Upper lobe of right lung (tissue), 1 donor: ENCODE results near the gene MTHFD1L. TPM values are rescaled to one million over a fixed set of nuclear protein-coding genes. Genes with fewer than 3 reads are reported as not detected.

Experiments used
- ATAC-seq: fragments of 200-7000 bp; cut with Tn5 transposase; one replicate; pipeline ENCODE4 v1.9.1; 2020; ENCODE audit warnings: mild to moderate bottlenecking, moderate library complexity
- DNase-seq: peaks from one replicate; pipeline ENCODE4 v3.0.0-alpha.2; 2020
- H3K27ac ChIP-seq: fragments of 200-600 bp; one replicate; pipeline ENCODE4 v1.8.0; 2022
- H3K27me3 ChIP-seq: fragments of 200-600 bp; one replicate; pipeline ENCODE4 v1.8.0; 2022; ENCODE audit warnings: mild to moderate bottlenecking
- H3K36me3 ChIP-seq: fragments of 200-600 bp; one replicate; pipeline ENCODE4 v1.8.0; 2022
- H3K4me1 ChIP-seq: fragments of 200-600 bp; one replicate; pipeline ENCODE4 v1.8.0; 2022
- H3K4me3 ChIP-seq: fragments of 200-600 bp; one replicate; pipeline ENCODE4 v1.8.0; 2022; ENCODE audit warnings: mild to moderate bottlenecking
- H3K9me3 ChIP-seq: fragments of 200-600 bp; one replicate; pipeline ENCODE4 v1.8.0; 2022
- intact Hi-C: fragments of 100-400 bp; cut with DNase I; formaldehyde crosslinking; loops from one replicate; pipeline ENCODE4 v1.11.0; 2022
- total RNA-seq: library from RNA; stranded (reverse); fragmentation: NEBNext Ultra II Directional; extraction: Animal tissue kit (Norgen Biotek cat#: 25700); gene quantifications from one replicate; pipeline ENCODE4 v1.2.1, GENCODE V29; 2021
- TF ChIP-seq, protein P1 (sequence below): fragments of 200-600 bp; IDR thresholded peaks from one replicate; pipeline ENCODE4 v1.8.0; 2022; ENCODE audit warnings: antibody characterized with exemption
- donor health status: DM: no; HTN: yes; CAD: no; lungs with severe emphysema.

The MTHFD1L gene
- total RNA-seq, 1 donor from 2014 or later: 27.9 TPM

DNA sequence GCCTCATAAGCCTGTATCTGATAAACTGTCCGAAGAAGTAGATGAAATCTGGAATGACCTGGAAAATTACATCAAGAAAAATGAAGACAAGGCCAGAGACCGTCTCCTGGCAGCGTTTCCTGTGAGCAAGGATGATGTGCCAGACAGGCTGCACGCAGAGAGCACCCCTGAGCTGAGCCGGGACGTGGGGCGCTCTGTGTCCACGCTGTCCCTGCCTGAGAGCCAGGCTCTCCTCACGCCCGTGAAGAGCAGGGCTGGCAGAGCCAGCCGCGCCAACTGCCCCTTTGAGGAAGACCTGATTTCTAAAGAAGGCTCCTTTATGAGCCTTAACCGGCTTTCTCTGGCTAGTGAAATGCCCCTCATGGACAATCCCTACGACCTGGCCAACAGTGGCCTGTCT is 33.9 kb upstream of the MTHFD1L start:
- ATAC-seq: no peak
- TF ChIP-seq, protein P1, sequence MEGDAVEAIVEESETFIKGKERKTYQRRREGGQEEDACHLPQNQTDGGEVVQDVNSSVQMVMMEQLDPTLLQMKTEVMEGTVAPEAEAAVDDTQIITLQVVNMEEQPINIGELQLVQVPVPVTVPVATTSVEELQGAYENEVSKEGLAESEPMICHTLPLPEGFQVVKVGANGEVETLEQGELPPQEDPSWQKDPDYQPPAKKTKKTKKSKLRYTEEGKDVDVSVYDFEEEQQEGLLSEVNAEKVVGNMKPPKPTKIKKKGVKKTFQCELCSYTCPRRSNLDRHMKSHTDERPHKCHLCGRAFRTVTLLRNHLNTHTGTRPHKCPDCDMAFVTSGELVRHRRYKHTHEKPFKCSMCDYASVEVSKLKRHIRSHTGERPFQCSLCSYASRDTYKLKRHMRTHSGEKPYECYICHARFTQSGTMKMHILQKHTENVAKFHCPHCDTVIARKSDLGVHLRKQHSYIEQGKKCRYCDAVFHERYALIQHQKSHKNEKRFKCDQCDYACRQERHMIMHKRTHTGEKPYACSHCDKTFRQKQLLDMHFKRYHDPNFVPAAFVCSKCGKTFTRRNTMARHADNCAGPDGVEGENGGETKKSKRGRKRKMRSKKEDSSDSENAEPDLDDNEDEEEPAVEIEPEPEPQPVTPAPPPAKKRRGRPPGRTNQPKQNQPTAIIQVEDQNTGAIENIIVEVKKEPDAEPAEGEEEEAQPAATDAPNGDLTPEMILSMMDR: no peak
- Histone ChIP-seq H3K4me3 (no peak overlapping the region), H3K4me1 (no peaks in the 10 kb centered on the region), H3K9me3 (no peaks in the 10 kb centered on the region), H3K36me3 (no peaks in the 10 kb centered on the region), H3K27ac (no peak overlapping the region), H3K27me3 (no peaks in the 10 kb centered on the region)
- DNase-seq: no peak
- intact Hi-C loops: no loop called here

DNA sequence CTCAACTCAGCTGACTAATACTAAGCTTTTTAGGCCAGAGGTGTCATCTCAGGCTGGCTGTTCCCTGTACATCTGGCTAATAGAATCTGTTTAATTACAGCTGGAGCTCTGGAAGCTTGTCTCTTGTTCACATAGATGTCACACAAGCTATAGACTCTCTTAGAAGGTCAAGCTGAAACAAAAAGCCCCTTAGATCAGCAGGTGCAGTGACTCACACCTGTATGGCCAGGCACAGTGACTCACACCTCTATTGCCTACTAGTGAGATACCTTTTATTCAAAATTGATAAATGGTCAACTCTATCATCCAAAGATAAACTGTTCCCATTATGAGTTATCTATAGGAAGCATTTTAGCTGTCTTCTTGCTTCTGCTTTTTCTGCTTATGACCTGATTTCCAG is 29.9 kb upstream of the MTHFD1L start:
- H3K4me3 ChIP-seq: no peak overlapping the region
- H3K4me1 ChIP-seq: no peaks in the 10 kb centered on the region
- intact Hi-C loops: no loop called here
- DNase-seq: no peak
- H3K27ac ChIP-seq: no peak overlapping the region
- H3K27me3 ChIP-seq: no peaks in the 10 kb centered on the region
- H3K36me3 ChIP-seq: peaks cover 3% of the 10 kb centered on the region
- no peaks in the 10 kb centered on the region for H3K9me3 ChIP-seq
- ATAC-seq: no peak
- TF ChIP-seq, protein P1: no peak

DNA sequence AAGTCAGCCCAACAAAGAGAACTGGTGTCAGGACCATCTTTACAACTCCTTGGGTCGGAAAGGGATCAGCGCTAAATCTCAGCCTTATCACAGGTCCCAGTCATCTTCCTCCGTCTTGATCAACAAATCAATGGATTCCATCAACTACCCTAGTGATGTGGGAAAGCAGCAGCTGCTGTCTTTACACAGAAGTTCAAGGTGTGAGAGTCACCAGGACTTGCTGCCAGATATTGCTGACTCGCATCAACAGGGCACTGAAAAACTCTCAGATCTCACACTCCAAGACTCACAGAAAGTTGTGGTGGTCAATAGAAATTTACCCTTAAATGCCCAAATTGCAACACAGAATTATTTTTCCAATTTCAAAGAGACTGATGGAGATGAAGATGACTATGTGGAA is 25.3 kb upstream of the MTHFD1L start:
- no peak for ATAC-seq
- Histone ChIP-seq H3K4me1 (no peaks in the 10 kb centered on the region), H3K27ac (no peak overlapping the region), H3K4me3 (no peak overlapping the region), H3K36me3 (peaks cover 24% of the 10 kb centered on the region), H3K27me3 (no peaks in the 10 kb centered on the region), H3K9me3 (no peaks in the 10 kb centered on the region)
- DNase-seq: no peak
- TF ChIP-seq, protein P1: no peak
- intact Hi-C loops: no loop called here

DNA sequence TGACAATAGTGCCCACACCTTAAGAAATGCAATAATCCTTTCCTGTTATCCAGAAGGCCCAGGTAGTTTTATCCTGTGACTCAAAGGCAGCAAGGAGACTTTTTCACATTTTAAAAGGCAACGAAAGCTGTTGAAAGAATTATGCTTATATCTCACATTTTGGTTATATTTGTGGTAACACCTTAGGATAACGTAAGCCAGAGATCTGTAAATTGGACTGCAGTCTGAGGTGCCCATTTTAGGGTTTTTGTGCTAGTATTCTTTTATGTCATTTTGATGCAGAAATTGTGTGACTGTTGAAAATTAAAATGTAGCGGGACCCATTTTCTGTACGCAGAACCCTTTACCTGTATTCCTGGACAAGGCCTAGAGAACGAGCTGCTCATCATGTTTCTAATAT is 24.3 kb upstream of the MTHFD1L start:
- Histone ChIP-seq H3K9me3 (no peaks in the 10 kb centered on the region), H3K27ac (no peak overlapping the region), H3K36me3 (peaks cover 24% of the 10 kb centered on the region), H3K4me1 (no peaks in the 10 kb centered on the region), H3K4me3 (no peak overlapping the region), H3K27me3 (no peaks in the 10 kb centered on the region)
- ATAC-seq (no peak), DNase-seq (no peak)
- intact Hi-C loops: no loop called here
- TF ChIP-seq, protein P1: no peak

DNA sequence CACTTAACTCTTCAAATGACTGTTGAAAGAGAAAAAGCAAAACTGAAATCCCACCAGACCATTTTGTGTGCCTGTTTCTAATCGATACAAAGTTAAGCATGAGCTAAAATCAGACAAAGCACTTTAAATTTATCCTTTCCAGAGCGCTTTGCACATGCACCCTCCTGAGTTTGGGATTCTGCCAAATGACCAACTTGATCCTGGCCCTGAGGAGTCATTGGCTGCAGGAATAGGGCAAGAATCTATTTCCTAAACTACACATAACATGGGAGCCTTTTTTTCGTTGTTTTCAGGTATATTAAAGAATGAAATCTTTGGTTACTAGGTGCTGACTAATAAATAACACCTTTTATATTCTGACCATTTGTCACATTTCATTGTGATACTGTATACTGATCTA is 23.8 kb upstream of the MTHFD1L start:
- no peak for ATAC-seq
- no peak overlapping the region for H3K4me3 ChIP-seq
- no peak overlapping the region for H3K27ac ChIP-seq
- H3K36me3 ChIP-seq: peaks cover 24% of the 10 kb centered on the region
- intact Hi-C loops: no loop called here
- no peaks in the 10 kb centered on the region for H3K9me3 ChIP-seq
- no peak for DNase-seq
- no peaks in the 10 kb centered on the region for H3K4me1 ChIP-seq
- TF ChIP-seq, protein P1: no peak
- H3K27me3 ChIP-seq: no peaks in the 10 kb centered on the region

DNA sequence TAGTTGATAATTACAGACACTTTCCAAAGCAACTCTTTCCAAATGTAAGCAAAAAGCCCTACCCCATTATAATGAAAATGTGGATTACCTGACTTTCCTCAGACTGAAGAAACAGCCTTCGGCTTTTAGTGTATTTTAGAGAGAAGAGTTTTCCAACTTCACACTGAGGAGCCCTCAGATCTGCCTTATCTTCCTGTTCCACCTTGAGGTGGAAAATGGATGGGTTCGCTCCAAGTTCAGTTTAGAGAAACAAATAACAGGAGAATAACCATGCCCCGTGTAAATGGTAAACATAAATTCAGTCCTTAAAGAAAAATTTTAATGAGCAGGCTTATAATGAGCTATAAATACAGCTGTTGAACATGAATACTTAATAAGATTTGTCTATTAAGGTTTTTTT is 21.1 kb upstream of the MTHFD1L start:
- Histone ChIP-seq H3K27ac (no peak overlapping the region), H3K36me3 (peaks cover 24% of the 10 kb centered on the region), H3K27me3 (no peaks in the 10 kb centered on the region), H3K9me3 (no peaks in the 10 kb centered on the region), H3K4me1 (no peaks in the 10 kb centered on the region), H3K4me3 (no peak overlapping the region)
- TF ChIP-seq, protein P1: no peak
- intact Hi-C loops: no loop called here
- no peak for ATAC-seq
- no peak for DNase-seq
